ENCODE results near the gene MPPED1.

Gene MPPED1

DNA sequence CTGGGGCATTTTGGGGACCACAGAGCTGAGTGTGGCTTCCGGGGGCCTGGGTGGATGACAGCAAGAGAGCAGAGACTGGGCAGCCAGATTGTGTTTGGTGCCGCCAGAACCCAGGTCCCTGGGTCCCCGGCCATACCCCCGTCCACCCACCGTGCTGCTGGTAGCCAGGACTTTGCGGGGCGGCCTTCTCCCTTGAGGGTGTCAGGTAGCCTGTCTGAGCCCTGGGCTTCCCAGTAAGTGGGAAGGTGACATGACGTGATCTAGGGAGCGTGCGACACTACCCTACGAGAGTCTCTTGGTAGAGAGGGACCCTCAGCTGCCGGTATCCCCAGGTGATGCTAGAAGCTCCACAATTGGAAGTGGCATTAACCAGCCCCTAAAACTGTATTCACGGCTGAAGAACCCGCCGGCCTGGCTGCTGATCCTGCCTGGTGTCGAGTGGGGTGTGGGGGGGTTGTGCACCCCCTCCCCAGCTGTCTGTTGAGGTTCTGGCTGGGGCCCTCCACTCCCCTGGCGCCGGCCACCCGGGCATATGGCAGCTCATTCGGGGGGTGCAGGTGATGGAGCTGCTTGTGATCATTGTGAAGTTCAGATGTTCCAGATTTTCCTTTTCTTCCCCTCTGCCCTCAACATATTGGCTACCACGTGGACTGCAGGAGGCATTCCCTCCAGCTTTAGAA is 66.9 kb downstream of the MPPED1 start:
- TF ChIP-seq, protein P1, sequence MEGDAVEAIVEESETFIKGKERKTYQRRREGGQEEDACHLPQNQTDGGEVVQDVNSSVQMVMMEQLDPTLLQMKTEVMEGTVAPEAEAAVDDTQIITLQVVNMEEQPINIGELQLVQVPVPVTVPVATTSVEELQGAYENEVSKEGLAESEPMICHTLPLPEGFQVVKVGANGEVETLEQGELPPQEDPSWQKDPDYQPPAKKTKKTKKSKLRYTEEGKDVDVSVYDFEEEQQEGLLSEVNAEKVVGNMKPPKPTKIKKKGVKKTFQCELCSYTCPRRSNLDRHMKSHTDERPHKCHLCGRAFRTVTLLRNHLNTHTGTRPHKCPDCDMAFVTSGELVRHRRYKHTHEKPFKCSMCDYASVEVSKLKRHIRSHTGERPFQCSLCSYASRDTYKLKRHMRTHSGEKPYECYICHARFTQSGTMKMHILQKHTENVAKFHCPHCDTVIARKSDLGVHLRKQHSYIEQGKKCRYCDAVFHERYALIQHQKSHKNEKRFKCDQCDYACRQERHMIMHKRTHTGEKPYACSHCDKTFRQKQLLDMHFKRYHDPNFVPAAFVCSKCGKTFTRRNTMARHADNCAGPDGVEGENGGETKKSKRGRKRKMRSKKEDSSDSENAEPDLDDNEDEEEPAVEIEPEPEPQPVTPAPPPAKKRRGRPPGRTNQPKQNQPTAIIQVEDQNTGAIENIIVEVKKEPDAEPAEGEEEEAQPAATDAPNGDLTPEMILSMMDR (IDR thresholded peaks at IDR 0.05) = no peak

DNA sequence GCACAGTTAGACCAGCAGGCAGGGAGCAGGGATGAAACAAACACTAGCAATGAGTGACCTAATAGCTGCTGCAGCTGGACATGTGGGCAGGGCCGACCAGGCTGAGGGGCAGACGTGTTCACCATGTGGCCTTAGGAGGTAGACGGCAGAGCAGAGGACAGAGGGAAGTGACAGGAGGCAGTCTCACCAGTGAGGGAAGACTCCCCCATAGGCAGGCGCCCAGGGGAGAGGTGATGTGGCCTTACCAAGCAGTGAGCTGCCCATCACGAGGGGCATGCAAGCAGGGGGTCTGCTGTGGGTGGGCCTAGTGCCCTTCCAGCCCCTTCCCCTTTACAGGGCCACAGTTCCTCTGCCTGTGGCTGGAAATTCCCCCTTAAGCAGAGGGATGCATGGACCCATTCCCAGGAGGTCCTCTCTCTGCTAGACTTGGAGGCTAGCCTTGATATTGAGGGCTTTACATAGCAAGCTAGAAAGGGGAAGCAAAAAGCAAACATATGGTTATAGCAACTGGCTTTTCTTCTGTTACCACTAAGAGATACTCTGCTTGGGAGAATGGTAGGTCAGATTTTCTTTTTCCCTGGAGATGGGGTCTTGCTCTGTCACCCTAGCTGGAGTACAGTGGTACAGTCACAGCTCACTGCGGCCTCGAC is 67.6 kb downstream of the MPPED1 start:
- TF ChIP-seq, protein P1 (IDR thresholded peaks at IDR 0.05) = no peak

DNA sequence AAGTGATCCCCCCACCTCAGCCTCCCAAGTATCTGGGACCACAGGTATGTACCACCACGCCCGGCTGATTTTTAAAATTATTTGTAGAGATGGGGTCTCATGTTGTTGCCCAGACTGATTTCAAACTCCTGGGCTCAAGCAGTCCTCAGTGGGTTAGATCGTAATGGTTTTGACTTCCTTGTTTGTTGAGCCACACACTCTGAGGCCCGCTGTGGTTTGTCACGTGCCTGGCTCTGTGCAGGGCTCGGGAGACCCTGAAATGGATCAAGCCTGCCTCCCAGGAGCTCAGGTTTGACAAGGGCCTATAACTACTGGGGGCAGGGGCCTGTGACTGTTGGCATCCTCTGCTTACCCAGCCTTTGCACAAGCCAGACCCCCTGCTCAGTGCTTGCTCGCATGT is 68.1 kb downstream of the MPPED1 start:
- TF ChIP-seq, protein P1 (IDR thresholded peaks at IDR 0.05) = no peak

DNA sequence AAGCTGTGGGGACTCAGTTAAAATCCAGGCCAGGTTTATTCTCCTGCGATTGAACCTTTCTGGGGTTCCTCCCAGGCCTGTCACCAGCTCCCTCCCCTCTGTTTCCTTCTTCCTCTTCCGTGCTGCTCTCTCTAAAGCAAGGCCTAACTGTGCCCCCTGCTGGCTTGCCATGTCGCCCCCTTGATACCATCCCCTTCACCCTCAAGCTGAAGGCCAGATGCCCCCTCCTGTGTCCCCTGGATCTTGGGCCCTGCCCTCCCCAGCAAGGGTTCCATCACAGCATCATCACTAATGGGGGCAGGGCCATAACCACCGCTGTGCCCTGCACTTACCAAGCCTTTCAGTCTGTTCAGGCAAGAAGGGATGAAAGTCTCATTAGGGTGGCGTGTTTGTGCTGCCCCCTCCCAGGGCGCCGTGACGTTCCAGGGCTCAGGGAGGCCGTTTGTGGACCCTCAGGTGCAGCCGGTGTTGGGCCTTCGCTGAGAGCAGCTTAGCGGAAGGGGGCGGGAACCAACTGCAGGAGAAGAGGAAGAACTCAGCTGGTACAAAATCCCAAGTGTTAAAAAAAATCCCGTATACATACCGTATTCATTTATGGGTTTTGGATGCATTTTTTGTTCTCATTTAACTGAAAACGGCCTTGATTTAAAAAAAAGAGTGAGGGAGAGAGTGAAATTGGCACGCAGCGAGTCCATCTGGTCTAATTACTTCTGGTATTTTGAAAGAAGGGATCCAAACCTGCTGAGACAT is 69.9 kb downstream of the MPPED1 start:
- TF ChIP-seq, protein P1 (IDR thresholded peaks at IDR 0.05) = 0 out of 2 replicates have a peak, but pooled peaks have one; percentile 22

DNA sequence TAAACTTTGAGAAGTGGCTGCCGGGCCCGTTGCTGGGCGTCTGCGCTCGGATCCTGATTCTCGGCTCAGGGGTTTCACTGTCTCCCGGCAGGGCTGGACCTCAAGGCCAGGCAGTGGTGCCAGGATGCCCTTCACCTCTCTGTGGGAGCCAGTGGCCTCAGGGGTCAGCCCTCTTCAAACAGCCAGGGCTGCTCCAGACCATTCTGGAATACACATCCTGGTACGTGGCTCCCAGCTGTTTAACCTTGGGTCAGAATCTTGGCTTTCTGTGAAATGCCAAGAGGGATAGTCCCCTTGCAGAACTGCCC is 70.5 kb downstream of the MPPED1 start:
- TF ChIP-seq, protein P1 (IDR thresholded peaks at IDR 0.05) = no peak

DNA sequence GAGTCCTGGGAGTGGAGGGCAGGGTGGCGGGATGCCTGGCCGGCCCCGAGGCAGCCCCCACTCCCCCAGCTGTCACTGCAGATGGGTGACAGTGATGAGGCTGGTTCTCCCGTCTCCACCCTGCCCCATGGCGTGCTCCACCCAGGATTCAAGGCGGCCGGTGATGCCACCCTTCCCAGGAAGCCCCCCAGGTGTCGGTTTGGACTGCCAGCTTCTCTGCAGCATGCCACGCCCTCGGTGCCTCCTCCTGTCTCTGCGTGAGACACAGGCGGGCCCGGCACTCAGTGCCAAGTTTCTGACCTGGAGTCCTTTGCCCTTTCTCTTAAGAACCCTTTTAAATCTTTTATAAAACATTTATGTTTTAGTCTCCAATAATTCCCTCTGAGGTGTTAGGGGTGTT is 71.5 kb downstream of the MPPED1 start:
- TF ChIP-seq, protein P1 (IDR thresholded peaks at IDR 0.05) = no peak

DNA sequence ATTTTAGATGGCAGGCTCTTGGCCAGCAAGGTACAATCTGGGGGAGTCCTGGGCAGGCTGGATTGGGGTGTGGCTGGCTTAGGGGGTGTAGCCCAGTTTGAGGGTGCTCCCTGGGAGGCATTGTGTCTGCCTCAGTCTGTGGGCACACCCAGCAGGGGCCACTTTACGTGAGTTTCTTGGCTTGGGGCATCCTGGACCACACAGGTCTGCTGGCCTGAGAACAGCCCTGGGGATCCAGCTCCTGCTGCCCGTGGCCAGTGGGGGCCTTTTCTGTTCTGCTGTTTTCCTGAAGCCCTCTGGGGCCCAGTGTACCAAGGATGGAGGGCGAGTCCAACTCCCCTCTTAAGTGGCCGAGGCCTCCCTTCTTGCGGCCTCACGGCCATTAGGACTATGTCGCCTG is 71.9 kb downstream of the MPPED1 start:
- TF ChIP-seq, protein P1 (IDR thresholded peaks at IDR 0.05) = no peak

Data from LNCAP (cell line).